ENCODE measurements around the gene IQCN. TPM values are rescaled to one million over a fixed set of nuclear protein-coding genes. Genes with fewer than 3 reads are reported as not detected.

IQCN gene
- total and polyA plus RNA-seq, 10 of the 15 experiments (the other 5 are each of a cell fraction or from before 2014, with no cell fraction given), result 0.01 to 0.54 (median 0.23) TPM; not detected in 3

DNA sequence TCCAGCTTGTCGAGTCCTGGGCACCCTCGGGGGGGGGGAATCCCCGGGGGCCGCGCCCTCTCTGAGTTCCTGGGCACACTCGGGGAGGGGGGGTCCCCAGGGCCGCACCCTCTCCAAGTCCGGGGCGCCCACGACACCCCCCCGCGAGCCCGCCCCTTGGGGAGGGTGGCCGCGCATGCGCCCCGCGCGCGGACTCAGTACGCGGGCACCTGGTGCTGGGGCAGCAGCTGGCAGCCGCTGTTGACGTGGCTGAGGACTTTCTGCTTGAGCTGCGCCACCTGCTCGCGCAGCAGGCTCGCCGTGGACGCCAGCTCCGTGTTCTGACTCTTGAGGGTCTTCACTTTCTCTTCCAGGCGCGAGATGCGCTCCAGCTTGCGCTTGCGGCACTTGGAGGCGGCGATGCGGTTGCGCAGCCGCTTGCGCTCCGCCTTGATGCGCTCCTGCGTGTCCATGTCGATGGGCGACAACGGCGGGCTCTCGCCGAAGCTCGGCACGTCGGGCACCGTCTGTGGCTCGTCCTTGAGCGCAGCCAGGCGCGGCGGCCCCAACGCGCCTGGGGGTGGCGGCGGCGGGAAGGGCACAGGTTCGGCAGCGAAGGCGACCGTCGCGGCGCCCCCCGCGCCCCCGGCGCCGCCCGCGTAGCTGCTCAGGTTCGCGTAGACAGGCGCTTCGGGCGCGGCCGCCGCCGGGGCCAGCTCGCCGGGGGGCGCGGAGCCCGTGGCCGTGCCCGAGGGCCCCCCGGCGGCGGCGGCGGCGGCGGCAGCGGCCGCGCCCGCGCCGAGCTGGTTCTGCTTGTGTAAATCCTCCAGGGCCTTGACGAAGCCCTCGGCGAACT lies 6.2 kb upstream of the IQCN start (continued):
- TF ChIP-seq, protein P1, sequence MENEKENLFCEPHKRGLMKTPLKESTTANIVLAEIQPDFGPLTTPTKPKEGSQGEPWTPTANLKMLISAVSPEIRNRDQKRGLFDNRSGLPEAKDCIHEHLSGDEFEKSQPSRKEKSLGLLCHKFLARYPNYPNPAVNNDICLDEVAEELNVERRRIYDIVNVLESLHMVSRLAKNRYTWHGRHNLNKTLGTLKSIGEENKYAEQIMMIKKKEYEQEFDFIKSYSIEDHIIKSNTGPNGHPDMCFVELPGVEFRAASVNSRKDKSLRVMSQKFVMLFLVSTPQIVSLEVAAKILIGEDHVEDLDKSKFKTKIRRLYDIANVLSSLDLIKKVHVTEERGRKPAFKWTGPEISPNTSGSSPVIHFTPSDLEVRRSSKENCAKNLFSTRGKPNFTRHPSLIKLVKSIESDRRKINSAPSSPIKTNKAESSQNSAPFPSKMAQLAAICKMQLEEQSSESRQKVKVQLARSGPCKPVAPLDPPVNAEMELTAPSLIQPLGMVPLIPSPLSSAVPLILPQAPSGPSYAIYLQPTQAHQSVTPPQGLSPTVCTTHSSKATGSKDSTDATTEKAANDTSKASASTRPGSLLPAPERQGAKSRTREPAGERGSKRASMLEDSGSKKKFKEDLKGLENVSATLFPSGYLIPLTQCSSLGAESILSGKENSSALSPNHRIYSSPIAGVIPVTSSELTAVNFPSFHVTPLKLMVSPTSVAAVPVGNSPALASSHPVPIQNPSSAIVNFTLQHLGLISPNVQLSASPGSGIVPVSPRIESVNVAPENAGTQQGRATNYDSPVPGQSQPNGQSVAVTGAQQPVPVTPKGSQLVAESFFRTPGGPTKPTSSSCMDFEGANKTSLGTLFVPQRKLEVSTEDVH (IDR thresholded peaks at IDR 0.05; ENCODE audit: low read depth, partially characterized antibody), result no peak
- TF ChIP-seq, protein P2, sequence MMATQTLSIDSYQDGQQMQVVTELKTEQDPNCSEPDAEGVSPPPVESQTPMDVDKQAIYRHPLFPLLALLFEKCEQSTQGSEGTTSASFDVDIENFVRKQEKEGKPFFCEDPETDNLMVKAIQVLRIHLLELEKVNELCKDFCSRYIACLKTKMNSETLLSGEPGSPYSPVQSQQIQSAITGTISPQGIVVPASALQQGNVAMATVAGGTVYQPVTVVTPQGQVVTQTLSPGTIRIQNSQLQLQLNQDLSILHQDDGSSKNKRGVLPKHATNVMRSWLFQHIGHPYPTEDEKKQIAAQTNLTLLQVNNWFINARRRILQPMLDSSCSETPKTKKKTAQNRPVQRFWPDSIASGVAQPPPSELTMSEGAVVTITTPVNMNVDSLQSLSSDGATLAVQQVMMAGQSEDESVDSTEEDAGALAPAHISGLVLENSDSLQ (IDR thresholded peaks at IDR 0.05), result peak; percentile 44; the same call in 1 of the 2 replicates
- TF ChIP-seq CREB1 (IDR thresholded peaks at IDR 0.05; ENCODE audit: low read depth) (peak; percentile 40; the same call in 1 of the 2 replicates), BHLHE40 (IDR thresholded peaks at IDR 0.05; ENCODE audit: borderline replicate concordance in 1 of 2, low read depth in 2 of 2, low read length in 1 of 2) (peak in 1 of 2 experiments; percentile 68; a peak in 3 of 4 replicates), HDGF (IDR thresholded peaks at IDR 0.05) (peak; percentile 50), CHD2 (IDR thresholded peaks at IDR 0.05; ENCODE audit: borderline replicate concordance, low read depth, low read length) (peak; percentile 52; the same call in 1 of the 2 replicates), POLR2A (IDR thresholded peaks at IDR 0.05; ENCODE audit: low read depth, low read length) (peak; percentile 91)
- TF ChIP-seq, protein P3, sequence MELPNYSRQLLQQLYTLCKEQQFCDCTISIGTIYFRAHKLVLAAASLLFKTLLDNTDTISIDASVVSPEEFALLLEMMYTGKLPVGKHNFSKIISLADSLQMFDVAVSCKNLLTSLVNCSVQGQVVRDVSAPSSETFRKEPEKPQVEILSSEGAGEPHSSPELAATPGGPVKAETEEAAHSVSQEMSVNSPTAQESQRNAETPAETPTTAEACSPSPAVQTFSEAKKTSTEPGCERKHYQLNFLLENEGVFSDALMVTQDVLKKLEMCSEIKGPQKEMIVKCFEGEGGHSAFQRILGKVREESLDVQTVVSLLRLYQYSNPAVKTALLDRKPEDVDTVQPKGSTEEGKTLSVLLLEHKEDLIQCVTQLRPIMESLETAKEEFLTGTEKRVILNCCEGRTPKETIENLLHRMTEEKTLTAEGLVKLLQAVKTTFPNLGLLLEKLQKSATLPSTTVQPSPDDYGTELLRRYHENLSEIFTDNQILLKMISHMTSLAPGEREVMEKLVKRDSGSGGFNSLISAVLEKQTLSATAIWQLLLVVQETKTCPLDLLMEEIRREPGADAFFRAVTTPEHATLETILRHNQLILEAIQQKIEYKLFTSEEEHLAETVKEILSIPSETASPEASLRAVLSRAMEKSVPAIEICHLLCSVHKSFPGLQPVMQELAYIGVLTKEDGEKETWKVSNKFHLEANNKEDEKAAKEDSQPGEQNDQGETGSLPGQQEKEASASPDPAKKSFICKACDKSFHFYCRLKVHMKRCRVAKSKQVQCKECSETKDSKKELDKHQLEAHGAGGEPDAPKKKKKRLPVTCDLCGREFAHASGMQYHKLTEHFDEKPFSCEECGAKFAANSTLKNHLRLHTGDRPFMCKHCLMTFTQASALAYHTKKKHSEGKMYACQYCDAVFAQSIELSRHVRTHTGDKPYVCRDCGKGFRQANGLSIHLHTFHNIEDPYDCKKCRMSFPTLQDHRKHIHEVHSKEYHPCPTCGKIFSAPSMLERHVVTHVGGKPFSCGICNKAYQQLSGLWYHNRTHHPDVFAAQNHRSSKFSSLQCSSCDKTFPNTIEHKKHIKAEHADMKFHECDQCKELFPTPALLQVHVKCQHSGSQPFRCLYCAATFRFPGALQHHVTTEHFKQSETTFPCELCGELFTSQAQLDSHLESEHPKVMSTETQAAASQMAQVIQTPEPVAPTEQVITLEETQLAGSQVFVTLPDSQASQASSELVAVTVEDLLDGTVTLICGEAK (IDR thresholded peaks at IDR 0.05; ENCODE audit: borderline replicate concordance), result no peak
